Measurements from ENCODE around the gene PRSS21.

Gene PRSS21

GRCh38 chr16:2814551-2815298, 2.3 kb upstream of the PRSS21 start:
- in situ Hi-C loops (cut with HindIII; ENCODE audit: low pct_ligation_motif_present, low sequenced_read_pairs), result no loop called here
- no peak for DNase-seq
- Histone ChIP-seq H3K36me3 (replicated peaks) (no peaks in the 10 kb centered on the region), H3K4me3 (ENCODE audit: low read depth, low read length) (no peak overlapping the region), H3K27ac (no peak overlapping the region), H3K27me3 (replicated peaks) (peaks cover 9% of the 10 kb centered on the region)
- TF ChIP-seq CTCF (IDR thresholded peaks at IDR 0.05; ENCODE audit: low read depth, low read length, missing control alignments), result no peak

- in situ Hi-C loops (cut with HindIII; ENCODE audit: low pct_ligation_motif_present, low sequenced_read_pairs), result no loop called here
- no peak overlapping the region for H3K27ac ChIP-seq
- no peak for TF ChIP-seq CTCF (IDR thresholded peaks at IDR 0.05; ENCODE audit: low read depth, low read length, missing control alignments)
- H3K4me3 ChIP-seq (ENCODE audit: low read depth, low read length), result no peak overlapping the region
- DNase-seq, result no peak
- H3K27me3 ChIP-seq (replicated peaks), result peaks cover 9% of the 10 kb centered on the region
- H3K36me3 ChIP-seq (replicated peaks), result no peaks in the 10 kb centered on the region
Measured at GRCh38 chr16:2815299-2815771, 1.7 kb upstream of the PRSS21 start.

GRCh38 chr16:2817340-2818271, 569 bp downstream of the PRSS21 start:
- Histone ChIP-seq H3K27ac (no peak overlapping the region), H3K27me3 (replicated peaks) (peaks cover 2% of the 10 kb centered on the region), H3K36me3 (replicated peaks) (no peaks in the 10 kb centered on the region), H3K4me3 (ENCODE audit: low read depth, low read length) (no peak overlapping the region)
- in situ Hi-C loops (cut with HindIII; ENCODE audit: low pct_ligation_motif_present, low sequenced_read_pairs), result no loop called here
- DNase-seq, result no peak
- TF ChIP-seq CTCF (IDR thresholded peaks at IDR 0.05; ENCODE audit: low read depth, low read length, missing control alignments), result no peak

GRCh38 chr16:2818272-2818876, 1.3 kb downstream of the PRSS21 start:
- no peak for TF ChIP-seq CTCF (IDR thresholded peaks at IDR 0.05; ENCODE audit: low read depth, low read length, missing control alignments)
- DNase-seq, result no peak

GRCh38 chr16:2819179-2819938, 2.3 kb downstream of the PRSS21 start:
- Histone ChIP-seq H3K27ac (no peak overlapping the region), H3K36me3 (replicated peaks) (no peaks in the 10 kb centered on the region), H3K27me3 (replicated peaks) (peaks cover 2% of the 10 kb centered on the region), H3K4me3 (ENCODE audit: low read depth, low read length) (no peak overlapping the region)
- no peak for TF ChIP-seq CTCF (IDR thresholded peaks at IDR 0.05; ENCODE audit: low read depth, low read length, missing control alignments)
- in situ Hi-C loops (cut with HindIII; ENCODE audit: low pct_ligation_motif_present, low sequenced_read_pairs), result no loop called here
- DNase-seq, result no peak

More at GRCh38 chr16:2818272-2818876, 1.3 kb downstream of the PRSS21 start:
- peaks cover 2% of the 10 kb centered on the region for H3K27me3 ChIP-seq (replicated peaks)
- H3K27ac ChIP-seq, result no peak overlapping the region
- H3K36me3 ChIP-seq (replicated peaks), result no peaks in the 10 kb centered on the region
- in situ Hi-C loops (cut with HindIII; ENCODE audit: low pct_ligation_motif_present, low sequenced_read_pairs), result no loop called here
- no peak overlapping the region for H3K4me3 ChIP-seq (ENCODE audit: low read depth, low read length)

All from brain microvascular endothelial cell (primary cell).